Measurements from ENCODE around the gene SELENOF.

SELENOF gene

GRCh38 chr1:86913896-86914600 is at the start of gene SELENOF:
Gene SELENOF (minus strand): TSS chr1:86914126. CDS start chr1:86914111, 15 bp downstream.
- Mint-ChIP-seq H3K4me3 (no peak within 1 kb of the TSS), H3K36me3 (ENCODE audit: low read depth) (peaks cover 22% of the 10 kb centered on the region), H3K27ac (no peak within 1 kb of the TSS), H3K9me3 (no peaks in the 10 kb centered on the region), H3K27me3 (ENCODE audit: low read depth) (no peaks in the 10 kb centered on the region), H3K4me1 (ENCODE audit: low read depth) (peaks cover 29% of the 10 kb centered on the region)

DNA sequence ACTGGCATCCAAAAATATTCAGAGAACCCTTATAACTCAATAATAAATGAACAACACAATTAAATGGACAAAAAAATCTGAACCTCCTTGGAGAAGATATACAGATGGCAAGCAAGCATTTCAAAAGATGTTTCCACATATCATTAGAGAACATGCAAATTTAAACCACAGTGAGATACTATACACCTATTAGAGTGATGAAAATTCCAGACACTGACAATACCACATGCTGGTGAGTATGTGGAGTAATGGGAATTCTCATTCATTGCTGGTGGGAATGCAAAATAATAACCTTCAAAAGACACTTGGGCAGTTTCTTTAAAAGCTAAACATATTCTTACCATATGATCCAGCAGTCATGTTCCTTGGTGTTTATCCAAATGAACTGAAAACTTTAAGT is 46.6 kb upstream of the SELENOF start:
- no peak overlapping the region for H3K4me3 Mint-ChIP-seq
- H3K36me3 Mint-ChIP-seq (ENCODE audit: low read depth): peaks cover 1% of the 10 kb centered on the region
- H3K27me3 Mint-ChIP-seq (ENCODE audit: low read depth): no peaks in the 10 kb centered on the region
- H3K4me1 Mint-ChIP-seq (ENCODE audit: low read depth): no peaks in the 10 kb centered on the region
- no peaks in the 10 kb centered on the region for H3K9me3 Mint-ChIP-seq
- H3K27ac Mint-ChIP-seq: no peak overlapping the region

- Mint-ChIP-seq H3K4me3 (no peak overlapping the region), H3K4me1 (ENCODE audit: low read depth) (peaks cover 1% of the 10 kb centered on the region), H3K27ac (no peak overlapping the region), H3K36me3 (ENCODE audit: low read depth) (peaks cover 1% of the 10 kb centered on the region), H3K9me3 (no peaks in the 10 kb centered on the region), H3K27me3 (ENCODE audit: low read depth) (no peaks in the 10 kb centered on the region)
Observed at GRCh38 chr1:86957221-86957620, 43.3 kb upstream of the SELENOF start.

- peaks cover 1% of the 10 kb centered on the region for H3K36me3 Mint-ChIP-seq (ENCODE audit: low read depth)
- H3K27ac Mint-ChIP-seq: no peak overlapping the region
- peaks cover 1% of the 10 kb centered on the region for H3K4me1 Mint-ChIP-seq (ENCODE audit: low read depth)
- no peaks in the 10 kb centered on the region for H3K9me3 Mint-ChIP-seq
- no peak overlapping the region for H3K4me3 Mint-ChIP-seq
- H3K27me3 Mint-ChIP-seq (ENCODE audit: low read depth): no peaks in the 10 kb centered on the region
Observed at GRCh38 chr1:86956221-86956620, 42.3 kb upstream of the SELENOF start.

DNA sequence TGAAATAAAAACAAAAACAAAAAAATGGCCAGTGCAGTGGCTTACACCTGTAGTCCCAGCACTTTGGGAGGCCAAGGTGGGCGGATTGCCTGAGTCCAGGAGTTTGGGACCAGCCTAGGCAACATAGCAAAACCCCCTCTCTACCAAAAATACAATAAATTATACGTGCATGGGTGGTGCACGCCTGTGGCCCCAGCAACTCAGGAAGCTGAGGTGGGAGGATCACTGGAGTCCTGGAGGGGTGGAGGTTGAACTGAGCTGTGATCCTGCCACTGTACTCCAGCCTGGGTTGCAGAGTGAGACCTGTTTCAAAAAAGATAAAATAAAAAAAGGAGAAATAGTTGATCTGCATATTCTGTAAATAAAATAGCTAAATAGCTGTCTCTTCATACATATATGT is 41.8 kb upstream of the SELENOF start:
- Mint-ChIP-seq H3K4me1 (ENCODE audit: low read depth) (peaks cover 1% of the 10 kb centered on the region), H3K9me3 (no peaks in the 10 kb centered on the region), H3K27me3 (ENCODE audit: low read depth) (no peaks in the 10 kb centered on the region), H3K27ac (no peak overlapping the region), H3K36me3 (ENCODE audit: low read depth) (peaks cover 1% of the 10 kb centered on the region), H3K4me3 (no peak overlapping the region)

GRCh38 chr1:86953167-86953566 is 39.2 kb upstream of the SELENOF start:
- Mint-ChIP-seq H3K4me3 (no peak overlapping the region), H3K27ac (no peak overlapping the region), H3K36me3 (ENCODE audit: low read depth) (no peaks in the 10 kb centered on the region), H3K4me1 (ENCODE audit: low read depth) (peaks cover 1% of the 10 kb centered on the region), H3K27me3 (ENCODE audit: low read depth) (no peaks in the 10 kb centered on the region), H3K9me3 (no peaks in the 10 kb centered on the region)

- H3K4me3 Mint-ChIP-seq: no peak overlapping the region
- H3K9me3 Mint-ChIP-seq: no peaks in the 10 kb centered on the region
- no peak overlapping the region for H3K27ac Mint-ChIP-seq
- peaks cover 1% of the 10 kb centered on the region for H3K4me1 Mint-ChIP-seq (ENCODE audit: low read depth)
- H3K27me3 Mint-ChIP-seq (ENCODE audit: low read depth): no peaks in the 10 kb centered on the region
- H3K36me3 Mint-ChIP-seq (ENCODE audit: low read depth): no peaks in the 10 kb centered on the region
Observed at GRCh38 chr1:86951430-86951829, 37.5 kb upstream of the SELENOF start.

DNA sequence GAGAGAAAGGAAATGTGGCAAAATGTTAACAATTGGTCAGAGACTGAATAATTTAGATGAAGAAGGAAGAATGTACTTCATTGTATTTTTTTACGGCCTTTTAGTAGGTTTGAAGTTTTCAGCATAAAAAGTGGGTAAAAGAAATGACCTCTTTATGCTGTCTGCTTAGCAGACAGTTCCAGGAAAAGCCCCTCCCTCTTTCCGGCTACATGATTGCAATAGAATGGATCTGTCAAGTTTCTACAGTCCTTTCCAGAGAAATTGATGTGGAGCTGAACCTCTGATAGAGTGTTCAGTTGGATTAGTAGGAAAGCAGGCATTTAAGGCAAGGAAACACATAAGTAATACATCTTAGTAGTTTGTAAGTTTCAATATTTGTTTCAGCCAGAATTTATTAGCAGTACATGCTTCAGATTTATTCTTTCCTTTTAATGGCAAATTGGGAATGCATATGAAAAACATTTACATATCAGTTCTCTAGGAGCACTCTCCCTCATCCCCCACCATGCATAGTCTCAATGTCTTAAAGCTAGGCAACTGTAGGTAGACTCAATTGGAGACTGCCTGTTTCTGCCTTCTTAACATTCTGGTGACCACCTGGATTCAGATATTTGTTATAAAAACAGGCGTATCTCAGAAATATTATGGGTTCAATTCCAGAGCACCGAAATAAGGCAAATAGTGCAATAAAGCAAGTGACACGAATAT is 36.9 kb upstream of the SELENOF start:
- Mint-ChIP-seq H3K27me3 (ENCODE audit: low read depth) (no peaks in the 10 kb centered on the region), H3K27ac (no peak overlapping the region), H3K4me3 (no peak overlapping the region), H3K9me3 (no peaks in the 10 kb centered on the region), H3K36me3 (ENCODE audit: low read depth) (no peaks in the 10 kb centered on the region), H3K4me1 (ENCODE audit: low read depth) (peaks cover 1% of the 10 kb centered on the region)

DNA sequence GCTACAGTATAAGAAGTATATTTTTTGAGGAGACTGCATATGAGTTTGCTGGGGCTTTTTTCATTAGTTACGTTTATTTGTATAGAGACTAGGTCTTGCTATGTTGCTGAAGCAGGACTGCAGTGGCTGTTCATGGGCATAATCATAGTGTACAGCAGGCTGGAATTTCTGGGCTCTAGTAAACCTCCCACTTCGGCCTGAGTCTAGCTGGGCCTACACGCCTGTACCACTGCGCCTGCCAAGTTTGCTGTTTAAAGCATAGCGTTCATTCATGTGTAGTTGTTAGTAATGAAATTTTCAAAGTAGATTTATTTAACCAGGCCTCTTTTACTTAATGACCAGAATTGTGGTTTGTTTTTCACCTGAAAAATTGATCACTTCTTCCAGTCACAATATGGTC is 34.3 kb upstream of the SELENOF start:
- Mint-ChIP-seq H3K4me1 (ENCODE audit: low read depth) (peaks cover 1% of the 10 kb centered on the region), H3K36me3 (ENCODE audit: low read depth) (no peaks in the 10 kb centered on the region), H3K9me3 (no peaks in the 10 kb centered on the region), H3K4me3 (no peak overlapping the region), H3K27me3 (ENCODE audit: low read depth) (no peaks in the 10 kb centered on the region), H3K27ac (no peak overlapping the region)

DNA sequence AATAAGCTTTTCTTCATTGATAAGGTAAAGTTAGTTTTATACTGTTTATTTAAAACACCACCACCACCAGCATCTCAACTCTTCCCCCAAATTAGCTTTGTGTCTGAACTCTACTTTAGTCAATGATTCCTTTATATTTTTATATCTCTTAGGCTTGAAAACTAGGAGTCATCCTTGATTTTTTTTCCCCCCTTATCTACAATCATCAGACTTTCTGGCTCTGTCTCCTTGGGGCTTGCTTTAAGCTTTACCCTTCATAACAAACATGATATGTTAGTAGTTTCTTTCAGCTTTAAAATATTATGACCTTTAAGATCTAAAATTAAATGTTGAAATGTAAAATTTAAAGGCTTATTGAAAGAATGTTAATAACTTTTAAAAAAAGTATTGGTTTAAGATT is 28.8 kb upstream of the SELENOF start:
- no peaks in the 10 kb centered on the region for H3K36me3 Mint-ChIP-seq (ENCODE audit: low read depth)
- no peak overlapping the region for H3K4me3 Mint-ChIP-seq
- H3K27ac Mint-ChIP-seq: no peak overlapping the region
- no peaks in the 10 kb centered on the region for H3K4me1 Mint-ChIP-seq (ENCODE audit: low read depth)
- no peaks in the 10 kb centered on the region for H3K27me3 Mint-ChIP-seq (ENCODE audit: low read depth)
- H3K9me3 Mint-ChIP-seq: no peaks in the 10 kb centered on the region

GRCh38 chr1:86942042-86942441 is 28.1 kb upstream of the SELENOF start:
- H3K27ac Mint-ChIP-seq: no peak overlapping the region
- H3K36me3 Mint-ChIP-seq (ENCODE audit: low read depth): no peaks in the 10 kb centered on the region
- H3K9me3 Mint-ChIP-seq: no peaks in the 10 kb centered on the region
- H3K4me3 Mint-ChIP-seq: no peak overlapping the region
- H3K27me3 Mint-ChIP-seq (ENCODE audit: low read depth): no peaks in the 10 kb centered on the region
- no peaks in the 10 kb centered on the region for H3K4me1 Mint-ChIP-seq (ENCODE audit: low read depth)

DNA sequence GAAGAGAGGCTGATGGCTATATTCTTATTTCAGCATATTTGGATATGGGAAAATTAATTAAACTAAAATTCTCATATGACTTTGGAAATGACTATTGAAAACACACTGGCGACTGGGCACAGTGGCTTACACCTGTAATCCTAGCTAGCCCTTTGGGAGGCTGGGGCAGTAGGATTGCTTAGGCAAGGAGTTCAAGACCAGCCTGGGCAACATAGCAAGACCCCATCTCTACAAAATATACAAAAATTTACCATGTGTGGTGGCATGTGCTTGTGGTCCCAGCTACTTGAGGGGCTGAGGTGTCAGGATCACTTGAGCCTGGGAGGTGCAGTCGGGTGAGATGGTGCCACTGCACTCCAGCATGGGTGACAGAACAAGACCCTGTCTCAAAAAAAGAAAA is 26.7 kb upstream of the SELENOF start:
- H3K27ac Mint-ChIP-seq: no peak overlapping the region
- H3K9me3 Mint-ChIP-seq: no peaks in the 10 kb centered on the region
- no peaks in the 10 kb centered on the region for H3K36me3 Mint-ChIP-seq (ENCODE audit: low read depth)
- H3K4me3 Mint-ChIP-seq: no peak overlapping the region
- no peaks in the 10 kb centered on the region for H3K4me1 Mint-ChIP-seq (ENCODE audit: low read depth)
- H3K27me3 Mint-ChIP-seq (ENCODE audit: low read depth): no peaks in the 10 kb centered on the region

DNA sequence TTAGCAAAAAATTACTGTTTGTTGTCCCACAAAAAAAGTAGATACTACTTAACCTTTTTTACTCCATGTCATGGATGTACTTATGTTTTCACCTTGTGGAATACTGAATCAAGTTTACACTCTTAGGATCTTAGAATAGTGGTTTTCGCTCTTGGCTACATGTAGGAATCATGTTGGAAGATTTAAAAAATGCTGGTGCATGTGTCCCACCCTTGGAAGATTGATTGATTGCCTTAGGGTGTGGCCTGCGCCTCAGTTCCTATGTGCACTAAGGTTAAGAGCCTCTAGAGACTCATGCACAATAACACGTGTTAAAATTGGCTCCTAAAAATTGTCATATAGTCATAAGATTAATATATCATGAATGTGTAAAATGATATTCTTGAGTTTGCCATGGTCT is 25.5 kb upstream of the SELENOF start:
- no peaks in the 10 kb centered on the region for H3K9me3 Mint-ChIP-seq
- no peak overlapping the region for H3K27ac Mint-ChIP-seq
- no peak overlapping the region for H3K4me3 Mint-ChIP-seq
- no peaks in the 10 kb centered on the region for H3K36me3 Mint-ChIP-seq (ENCODE audit: low read depth)
- no peaks in the 10 kb centered on the region for H3K27me3 Mint-ChIP-seq (ENCODE audit: low read depth)
- H3K4me1 Mint-ChIP-seq (ENCODE audit: low read depth): no peaks in the 10 kb centered on the region

GRCh38 chr1:86938855-86939254 is 24.9 kb upstream of the SELENOF start:
- no peaks in the 10 kb centered on the region for H3K27me3 Mint-ChIP-seq (ENCODE audit: low read depth)
- H3K9me3 Mint-ChIP-seq: no peaks in the 10 kb centered on the region
- H3K36me3 Mint-ChIP-seq (ENCODE audit: low read depth): no peaks in the 10 kb centered on the region
- H3K27ac Mint-ChIP-seq: no peak overlapping the region
- H3K4me3 Mint-ChIP-seq: no peak overlapping the region
- H3K4me1 Mint-ChIP-seq (ENCODE audit: low read depth): no peaks in the 10 kb centered on the region

DNA sequence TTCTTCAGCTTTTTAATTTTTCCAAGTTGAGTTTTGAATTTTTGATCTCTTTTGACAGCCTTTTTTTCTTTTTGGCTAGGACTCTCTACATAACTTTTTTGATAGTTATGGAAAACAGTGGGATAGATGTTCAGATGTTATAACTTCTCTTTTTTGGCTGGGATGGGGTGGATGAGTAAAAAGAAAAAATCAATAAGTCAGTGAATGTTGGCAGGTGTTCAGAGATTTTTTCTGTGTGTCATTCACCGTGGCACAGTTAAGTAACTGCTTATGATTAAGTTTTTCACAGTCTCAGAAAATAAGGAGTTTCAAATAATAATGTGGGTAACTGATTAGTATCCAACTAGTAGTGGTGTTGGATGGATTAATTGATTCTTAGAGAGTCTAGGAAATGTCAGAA is 24.5 kb upstream of the SELENOF start:
- H3K4me1 Mint-ChIP-seq (ENCODE audit: low read depth): no peaks in the 10 kb centered on the region
- H3K27me3 Mint-ChIP-seq (ENCODE audit: low read depth): no peaks in the 10 kb centered on the region
- H3K27ac Mint-ChIP-seq: no peak overlapping the region
- no peaks in the 10 kb centered on the region for H3K36me3 Mint-ChIP-seq (ENCODE audit: low read depth)
- no peak overlapping the region for H3K4me3 Mint-ChIP-seq
- H3K9me3 Mint-ChIP-seq: no peaks in the 10 kb centered on the region

Data from T-helper 1 cell treated with Interleukin-12 subunit alpha and Interleukin-12 subunit beta and Interleukin-4 antibody, amounts not matched to agents 30 μg/mL and 1 μg/mL, for 36 hours (primary cell).